Right renal pelvis (tissue), 4 donors: ENCODE results near the gene COPS3. TPM values are rescaled to one million over a fixed set of nuclear protein-coding genes. Genes with fewer than 3 reads are reported as not detected.
A peak's percentile ranks its signal among the peaks of the same experiment; 100 is the strongest.

Experiments
- DNase-seq, 4 donors: peaks; one replicate each; pipeline ENCODE4 v3.0.0-alpha.2; 2013; ENCODE audit warnings: low read depth in 4 of 4, low spot score in 3 of 4, missing footprints in 1 of 4
- polyA plus RNA-seq, 4 donors: library from polyadenylated mRNA; unstranded; fragments of 120-200 nt; gene quantifications; one replicate each; pipeline ENCODE4 v1.2.1, GENCODE V29; 2013; ENCODE audit not compliant: insufficient read length in 4 of 4

The COPS3 gene
- polyA plus RNA-seq, 4 donors, result 75.1 to 89.7 (median 80.2) TPM

- DNase-seq, result no peak
Observed at GRCh38 chr17:17252149-17252661, 28.8 kb downstream of the COPS3 start.

DNA sequence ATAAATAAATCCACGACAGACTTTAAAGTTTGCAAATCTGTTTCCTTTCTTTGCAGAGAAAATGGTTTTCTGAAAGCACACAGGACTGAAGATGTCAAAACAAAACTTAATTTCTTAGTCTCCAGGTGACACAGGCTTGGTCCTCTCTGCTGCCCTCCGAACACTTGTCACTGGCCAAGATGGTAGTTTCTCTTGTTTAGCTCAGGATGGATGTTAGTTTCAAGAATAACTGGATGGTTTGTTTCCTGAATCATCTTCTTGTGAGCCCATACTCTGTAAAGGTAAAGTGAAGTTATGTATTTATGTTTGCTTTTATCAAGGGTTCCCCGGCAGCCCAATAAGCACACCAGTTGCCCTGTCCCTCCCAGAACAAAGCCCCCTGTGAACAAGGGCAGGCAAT lies 34.2 kb downstream of the COPS3 start:
- DNase-seq, result no peak

GRCh38 chr17:17243163-17243562 lies 37.9 kb downstream of the COPS3 start:
- no peak for DNase-seq

GRCh38 chr17:17242246-17242645 lies 38.8 kb downstream of the COPS3 start:
- no peak for DNase-seq

DNA sequence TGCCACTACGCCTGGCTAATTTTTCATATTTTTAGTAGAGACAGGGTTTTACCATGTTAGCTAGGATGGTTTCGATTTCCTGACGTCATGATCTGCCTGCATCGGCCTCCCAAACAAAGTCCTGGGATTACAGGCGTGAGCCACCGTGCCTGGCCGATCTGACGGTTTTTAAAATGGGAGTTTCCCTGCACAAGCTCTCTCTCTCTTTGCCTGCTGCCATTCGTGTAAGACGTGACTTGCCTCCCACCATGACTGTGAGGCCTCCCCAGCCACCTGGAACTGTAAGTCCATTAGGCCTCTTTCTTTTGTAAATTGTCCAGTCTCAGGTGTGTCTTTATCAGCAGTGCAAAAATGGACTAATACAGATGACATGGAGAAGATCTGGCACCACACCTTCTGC lies 39.4 kb downstream of the COPS3 start:
- DNase-seq, result no peak

DNA sequence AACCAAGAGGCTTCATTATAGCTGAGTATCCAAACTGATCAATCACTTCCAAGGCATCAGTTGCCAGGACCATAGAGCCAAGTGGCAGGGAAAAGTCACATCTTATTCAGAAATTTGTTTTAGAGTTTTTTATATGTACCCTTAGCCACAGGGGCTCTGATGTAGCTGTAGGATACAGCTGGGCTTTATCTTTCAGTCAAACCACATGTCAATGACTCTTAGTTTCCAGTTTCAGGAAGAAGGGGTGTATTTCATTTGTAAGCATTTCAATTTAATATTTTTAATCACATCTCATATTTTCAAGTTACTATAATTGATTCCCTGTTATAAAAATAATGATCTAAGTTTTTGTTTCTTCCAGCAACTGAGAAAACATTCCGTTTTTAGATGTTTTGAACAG lies 41.2 kb downstream of the COPS3 start:
- no peak for DNase-seq

- peak; percentile 77 to 91 (median 81) for DNase-seq
Observed at GRCh38 chr17:17237026-17237799, 43.8 kb downstream of the COPS3 start, which contains the start of gene FLCN. Gene FLCN (minus strand): TSS chr17:17237168. CDS start chr17:17228137, 9,031 bp downstream.

GRCh38 chr17:17236295-17237025 lies 44.6 kb downstream of the COPS3 start:
- no peak for DNase-seq

- DNase-seq, result no peak
Observed at GRCh38 chr17:17235212-17236174, 45.6 kb downstream of the COPS3 start.

DNA sequence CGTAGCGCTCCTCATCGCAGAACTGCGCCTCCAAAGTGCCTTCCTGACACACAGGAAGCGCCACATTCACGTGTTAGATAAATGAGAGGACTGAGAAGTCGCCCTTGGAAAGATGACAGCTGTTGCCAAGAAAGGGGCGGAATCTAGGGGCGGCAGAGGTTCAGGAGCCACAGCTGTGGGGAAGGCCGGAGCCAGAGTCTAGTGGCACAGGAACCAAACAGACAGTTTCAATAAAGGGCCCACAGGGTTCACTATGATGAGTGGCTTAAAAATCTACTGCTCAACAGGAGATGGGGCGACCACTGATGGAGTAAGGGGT lies 48.8 kb downstream of the COPS3 start:
- no peak for DNase-seq

GRCh38 chr17:17231621-17232302 lies 49.3 kb downstream of the COPS3 start:
- no peak for DNase-seq

GRCh38 chr17:17229416-17230384 lies 51.3 kb downstream of the COPS3 start:
- no peak for DNase-seq

- DNase-seq, result no peak
Observed at GRCh38 chr17:17228521-17229279, 52.3 kb downstream of the COPS3 start.

DNA sequence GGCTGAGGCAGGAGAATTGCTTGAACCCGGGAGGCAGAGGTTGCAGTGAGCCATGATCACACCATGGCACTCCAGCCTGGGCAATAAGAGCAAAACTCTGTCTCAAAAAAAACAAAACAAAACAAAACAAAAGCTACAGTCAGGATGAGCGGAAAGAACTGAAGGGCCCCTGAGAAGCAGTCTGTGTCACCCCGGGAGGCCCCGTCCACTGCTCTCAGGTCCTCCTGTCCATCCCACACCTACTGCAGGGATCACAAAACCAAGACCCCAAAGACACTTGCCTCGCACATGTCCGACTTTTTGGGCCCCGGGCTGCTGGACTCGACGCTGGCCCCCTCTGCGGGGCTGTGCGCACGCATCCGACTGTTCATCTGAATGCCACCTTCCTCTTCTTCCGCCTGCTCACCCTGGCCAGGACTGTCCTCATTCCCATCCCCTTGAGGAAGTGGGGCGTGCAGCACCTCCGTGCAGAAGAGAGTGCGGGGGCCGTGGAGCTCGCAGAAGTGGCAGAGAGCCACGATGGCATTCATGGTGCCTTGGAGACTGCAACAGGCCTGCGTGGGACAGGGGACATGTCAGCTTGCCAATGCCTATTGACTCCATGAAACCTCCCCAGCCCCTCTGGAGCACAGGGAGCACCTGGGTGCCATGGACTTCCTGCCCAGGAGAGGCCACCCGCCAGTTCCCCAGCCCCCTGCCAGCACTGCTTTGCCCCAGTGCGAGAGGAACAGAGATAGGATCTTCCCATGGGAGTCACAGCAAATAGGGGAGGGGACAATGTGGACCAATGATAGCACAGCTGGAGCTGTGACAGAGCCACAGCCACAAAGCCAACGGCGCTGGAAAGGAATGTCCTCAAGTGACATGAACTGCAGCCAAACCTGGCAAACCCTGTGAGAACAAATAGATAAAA lies 53.2 kb downstream of the COPS3 start:
- no peak for DNase-seq

- DNase-seq, result no peak
Observed at GRCh38 chr17:17226451-17227265, 54.4 kb downstream of the COPS3 start.

GRCh38 chr17:17225901-17226300 lies 55.1 kb downstream of the COPS3 start:
- DNase-seq, result no peak
